Stimulated activated naive CD4-positive, alpha-beta T cell (primary cell): Measurements from ENCODE around the gene B4GALNT1.
A peak's percentile ranks its signal among the peaks of the same experiment; 100 is the strongest.

ENCODE experiments used
- DNase-seq, 6 experiments: peaks; one replicate each; lab custom pipeline; 2025; lab: John Stamatoyannopoulos, UW

B4GALNT1 gene

DNA sequence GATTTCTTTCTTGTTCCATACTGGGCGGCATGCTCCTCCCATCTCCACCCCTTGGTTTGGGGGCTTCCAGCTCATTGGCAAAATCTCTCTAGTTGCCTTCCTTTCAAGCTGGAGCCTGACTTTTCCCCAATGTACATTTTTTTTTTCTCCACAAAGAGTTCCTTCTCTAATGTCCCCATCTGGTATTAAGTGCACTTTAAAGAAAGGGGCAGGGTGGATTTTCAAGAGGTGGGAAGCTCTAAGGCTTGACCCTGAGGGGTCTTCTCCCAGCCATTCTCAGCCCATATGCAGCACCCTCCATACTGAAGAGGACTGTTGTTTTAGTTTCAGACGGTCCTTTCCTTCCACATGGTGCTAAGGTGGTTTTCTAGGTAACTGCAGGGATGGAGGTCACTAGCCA, 47.8 kb downstream of the B4GALNT1 start:
- DNase-seq: no peak

DNA sequence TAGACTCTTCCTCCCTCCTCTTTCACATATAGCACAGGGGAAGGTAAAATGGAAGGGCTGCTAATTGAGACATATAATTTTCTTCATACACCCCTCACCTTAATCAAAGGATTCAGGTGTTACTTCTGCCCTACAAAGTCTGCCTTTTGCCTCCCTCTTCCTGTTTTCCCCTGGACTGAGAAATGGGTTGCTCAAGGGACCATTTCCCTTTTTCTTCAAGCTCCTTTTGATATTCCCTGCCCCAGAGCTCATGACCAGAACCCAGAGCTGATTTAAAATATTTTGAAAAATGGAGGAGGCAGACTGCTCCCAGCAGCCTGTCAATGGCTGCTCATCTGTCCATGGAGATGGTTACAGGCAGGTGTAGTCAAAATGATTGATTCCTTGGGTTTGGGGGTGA, 48.3 kb downstream of the B4GALNT1 start:
- no peak for DNase-seq

- no peak for DNase-seq
Measured at GRCh38 chr12:57584050-57584449, 49.0 kb downstream of the B4GALNT1 start.

DNA sequence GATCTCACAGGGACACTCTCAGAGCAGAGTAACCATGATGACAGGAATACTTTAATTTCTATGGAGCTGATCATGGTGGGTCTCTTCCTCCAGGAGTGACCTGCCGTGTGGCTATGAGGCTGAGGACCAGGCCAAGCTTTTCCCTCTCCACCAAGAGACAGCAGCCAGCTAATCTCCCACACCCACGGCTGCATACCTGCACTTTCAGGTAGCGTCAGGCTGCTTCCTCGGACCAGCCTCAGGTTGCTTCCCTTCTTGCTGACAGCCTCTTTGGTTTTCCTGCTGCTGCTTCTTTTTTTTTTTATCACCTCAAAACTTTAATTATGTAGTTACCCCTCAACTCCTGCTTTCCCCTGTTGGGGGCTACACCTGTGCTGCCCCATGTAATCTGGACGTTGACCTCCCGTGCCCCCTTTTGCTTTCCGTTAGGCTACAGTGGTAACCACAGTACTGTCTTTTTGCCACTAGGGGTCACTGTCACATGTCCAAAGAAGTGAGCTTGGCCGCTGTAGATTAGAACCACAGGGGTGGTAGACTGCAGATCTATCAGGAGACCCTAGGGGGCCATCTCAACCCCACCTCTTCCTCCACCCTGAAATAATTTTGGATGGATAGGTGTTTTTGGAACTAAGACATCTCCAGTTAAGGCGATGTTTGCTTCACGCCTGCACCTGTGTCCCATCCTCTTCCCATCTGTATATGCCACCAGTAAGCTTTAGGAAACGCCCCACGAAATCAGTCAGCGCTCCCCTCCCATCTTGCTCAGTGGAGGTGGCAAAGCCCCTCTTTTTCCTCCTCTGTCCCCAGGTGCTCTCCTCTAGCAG, 49.8 kb downstream of the B4GALNT1 start:
- peak; percentile 23 to 80 (median 60) for DNase-seq

DNA sequence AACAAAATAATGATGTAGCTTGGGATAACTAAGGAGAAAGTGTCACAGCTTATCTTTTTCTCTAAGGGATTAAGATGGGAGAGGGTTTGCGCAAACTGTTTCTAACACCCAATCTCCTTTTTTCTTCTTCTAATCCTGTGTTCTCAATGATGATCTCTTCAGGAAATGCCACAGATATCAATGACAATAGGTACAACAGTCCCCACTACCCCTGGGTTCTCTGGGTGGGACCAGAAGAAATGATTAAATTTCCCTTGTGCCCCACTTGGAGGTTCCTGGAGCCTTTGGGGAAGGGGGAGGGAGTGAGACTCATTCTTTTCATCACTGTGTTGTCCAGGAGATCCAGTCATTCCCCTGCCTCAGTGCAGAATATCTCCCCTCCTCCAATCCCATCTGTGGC, 50.6 kb downstream of the B4GALNT1 start:
- DNase-seq: no peak

- DNase-seq: no peak
Measured at GRCh38 chr12:57581802-57582201, 51.2 kb downstream of the B4GALNT1 start.

GRCh38 chr12:57580466-57580795, 52.6 kb downstream of the B4GALNT1 start:
- no peak for DNase-seq

DNA sequence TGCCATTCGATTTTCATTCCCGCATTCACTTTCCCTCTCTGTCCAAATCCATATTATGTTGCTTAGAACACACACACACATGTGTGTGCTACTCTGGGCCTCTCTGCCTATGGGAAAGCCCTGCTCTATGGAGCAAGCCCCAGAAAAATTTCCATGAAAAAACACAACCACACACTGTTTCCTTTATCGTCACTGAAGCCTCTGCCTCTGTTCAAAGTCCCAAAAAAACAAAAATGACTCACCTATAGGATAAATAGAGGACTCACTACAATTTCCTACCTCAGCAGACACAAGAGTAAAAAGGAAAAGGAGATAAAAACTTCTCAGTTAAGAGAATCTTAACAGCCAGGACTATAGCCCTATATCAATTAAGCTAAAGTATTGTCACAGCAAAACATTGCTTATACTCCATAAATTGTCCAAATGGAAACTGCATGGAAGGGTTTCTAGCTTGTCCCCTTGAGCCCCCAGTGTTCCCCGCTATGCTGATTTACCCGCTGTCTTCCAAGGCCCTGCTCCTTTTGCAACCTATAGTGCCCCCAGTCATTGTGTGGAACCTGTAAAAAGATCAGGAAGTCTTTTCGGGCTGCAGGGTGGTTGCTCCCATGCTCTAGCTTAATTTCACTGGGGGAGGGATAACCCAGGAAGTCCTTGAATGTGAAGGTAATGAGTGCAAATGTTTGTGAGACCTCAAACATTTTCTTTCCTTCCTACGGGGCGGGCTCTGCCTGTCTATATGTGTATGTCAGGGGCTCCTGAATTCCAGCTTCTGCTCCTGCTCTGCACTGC, 53.1 kb downstream of the B4GALNT1 start:
- DNase-seq: no peak

GRCh38 chr12:57579011-57579410, 54.0 kb downstream of the B4GALNT1 start:
- no peak for DNase-seq

GRCh38 chr12:57577981-57578758, 54.8 kb downstream of the B4GALNT1 start:
- no peak for DNase-seq

DNA sequence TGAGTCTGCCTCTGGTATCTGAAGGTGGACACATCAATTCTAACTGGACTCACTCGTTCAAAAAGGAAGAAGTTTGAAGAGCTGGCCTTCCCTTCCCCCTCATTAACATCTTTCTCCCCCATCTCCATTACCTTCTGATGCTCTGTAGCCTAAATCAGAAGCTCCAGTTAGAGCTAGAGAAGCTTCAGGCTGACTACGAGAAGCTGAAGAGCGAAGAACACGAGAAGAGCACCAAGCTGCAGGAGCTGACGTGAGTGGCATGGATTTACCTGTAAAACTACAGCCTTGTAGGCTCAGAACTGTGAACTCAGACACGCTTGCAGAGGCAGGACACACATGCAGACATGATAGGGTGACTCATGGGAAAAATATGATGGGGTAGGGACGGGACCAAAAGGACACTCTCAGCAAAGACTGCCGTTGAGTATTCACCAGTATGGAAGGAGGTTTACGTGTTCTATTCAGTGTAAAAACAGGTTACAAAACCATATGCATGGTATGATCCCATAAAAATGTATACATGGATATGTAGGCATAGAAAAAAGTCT, 56.3 kb downstream of the B4GALNT1 start:
- DNase-seq: no peak
